Measurements from ENCODE around the gene ASTN2.

GRCh38 chr9:116381350-116381749, 1033.5 kb downstream of the ASTN2 start:
- TF ChIP-seq, protein P1, sequence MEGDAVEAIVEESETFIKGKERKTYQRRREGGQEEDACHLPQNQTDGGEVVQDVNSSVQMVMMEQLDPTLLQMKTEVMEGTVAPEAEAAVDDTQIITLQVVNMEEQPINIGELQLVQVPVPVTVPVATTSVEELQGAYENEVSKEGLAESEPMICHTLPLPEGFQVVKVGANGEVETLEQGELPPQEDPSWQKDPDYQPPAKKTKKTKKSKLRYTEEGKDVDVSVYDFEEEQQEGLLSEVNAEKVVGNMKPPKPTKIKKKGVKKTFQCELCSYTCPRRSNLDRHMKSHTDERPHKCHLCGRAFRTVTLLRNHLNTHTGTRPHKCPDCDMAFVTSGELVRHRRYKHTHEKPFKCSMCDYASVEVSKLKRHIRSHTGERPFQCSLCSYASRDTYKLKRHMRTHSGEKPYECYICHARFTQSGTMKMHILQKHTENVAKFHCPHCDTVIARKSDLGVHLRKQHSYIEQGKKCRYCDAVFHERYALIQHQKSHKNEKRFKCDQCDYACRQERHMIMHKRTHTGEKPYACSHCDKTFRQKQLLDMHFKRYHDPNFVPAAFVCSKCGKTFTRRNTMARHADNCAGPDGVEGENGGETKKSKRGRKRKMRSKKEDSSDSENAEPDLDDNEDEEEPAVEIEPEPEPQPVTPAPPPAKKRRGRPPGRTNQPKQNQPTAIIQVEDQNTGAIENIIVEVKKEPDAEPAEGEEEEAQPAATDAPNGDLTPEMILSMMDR (IDR thresholded peaks at IDR 0.05 in 2 of 3, conservative IDR thresholded peaks at IDR 0.05 in 1 of 3; ENCODE audit: control insufficient read depth in 2 of 3, extremely low read depth in 1 of 3, insufficient read depth in 1 of 3, low read depth in 3 of 3, low read length in 3 of 3): no peak
- TF ChIP-seq, protein P2, sequence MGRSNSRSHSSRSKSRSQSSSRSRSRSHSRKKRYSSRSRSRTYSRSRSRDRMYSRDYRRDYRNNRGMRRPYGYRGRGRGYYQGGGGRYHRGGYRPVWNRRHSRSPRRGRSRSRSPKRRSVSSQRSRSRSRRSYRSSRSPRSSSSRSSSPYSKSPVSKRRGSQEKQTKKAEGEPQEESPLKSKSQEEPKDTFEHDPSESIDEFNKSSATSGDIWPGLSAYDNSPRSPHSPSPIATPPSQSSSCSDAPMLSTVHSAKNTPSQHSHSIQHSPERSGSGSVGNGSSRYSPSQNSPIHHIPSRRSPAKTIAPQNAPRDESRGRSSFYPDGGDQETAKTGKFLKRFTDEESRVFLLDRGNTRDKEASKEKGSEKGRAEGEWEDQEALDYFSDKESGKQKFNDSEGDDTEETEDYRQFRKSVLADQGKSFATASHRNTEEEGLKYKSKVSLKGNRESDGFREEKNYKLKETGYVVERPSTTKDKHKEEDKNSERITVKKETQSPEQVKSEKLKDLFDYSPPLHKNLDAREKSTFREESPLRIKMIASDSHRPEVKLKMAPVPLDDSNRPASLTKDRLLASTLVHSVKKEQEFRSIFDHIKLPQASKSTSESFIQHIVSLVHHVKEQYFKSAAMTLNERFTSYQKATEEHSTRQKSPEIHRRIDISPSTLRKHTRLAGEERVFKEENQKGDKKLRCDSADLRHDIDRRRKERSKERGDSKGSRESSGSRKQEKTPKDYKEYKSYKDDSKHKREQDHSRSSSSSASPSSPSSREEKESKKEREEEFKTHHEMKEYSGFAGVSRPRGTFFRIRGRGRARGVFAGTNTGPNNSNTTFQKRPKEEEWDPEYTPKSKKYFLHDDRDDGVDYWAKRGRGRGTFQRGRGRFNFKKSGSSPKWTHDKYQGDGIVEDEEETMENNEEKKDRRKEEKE (IDR thresholded peaks at IDR 0.05): no peak
